ENCODE data around the gene RNF186. TPM values are rescaled to one million over a fixed set of nuclear protein-coding genes. Genes with fewer than 3 reads are reported as not detected.

The RNF186 gene
- polyA plus RNA-seq, 1 donor from 2014 or later: not detected

DNA sequence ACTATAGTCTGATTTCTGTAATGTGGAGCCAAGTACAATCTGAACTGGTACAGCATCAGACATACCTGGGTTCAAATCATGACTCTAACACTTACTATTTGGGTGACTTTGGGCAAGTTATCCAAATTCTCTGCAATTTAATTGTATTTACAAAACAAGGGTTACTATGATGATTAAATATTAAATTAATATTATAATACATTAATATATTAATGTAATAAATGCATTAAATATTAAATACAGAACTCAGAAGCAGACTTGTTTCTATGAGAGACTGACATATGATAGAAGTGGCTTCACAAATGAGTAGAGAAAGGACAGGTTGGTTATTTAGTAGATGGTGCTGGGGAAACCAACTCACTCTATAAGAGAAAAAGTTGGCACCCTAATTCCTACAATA lies 39.8 kb upstream of the RNF186 start:
- Histone ChIP-seq H3K9ac (ENCODE audit: low read length) (no peak overlapping the region), H3F3A (ENCODE audit: insufficient read depth, low read length, poor library complexity, severe bottlenecking) (no peaks in the 10 kb centered on the region), H3K9me3 (ENCODE audit: low read length) (no peaks in the 10 kb centered on the region), H2AFZ (ENCODE audit: low read depth, low read length) (no peak overlapping the region), H4K20me1 (ENCODE audit: insufficient read depth) (no peaks in the 10 kb centered on the region), H3K27ac (ENCODE audit: low read length) (no peak overlapping the region), H3K36me3 (ENCODE audit: insufficient read depth, low read length) (no peaks in the 10 kb centered on the region), H3K9me2 (ENCODE audit: insufficient read depth, low read length) (no peaks in the 10 kb centered on the region), H3K4me3 (ENCODE audit: low read length) (no peak overlapping the region), H3K79me2 (replicated peaks; ENCODE audit: insufficient read depth, low read length) (no peaks in the 10 kb centered on the region), H3K27me3 (ENCODE audit: insufficient read depth, low read depth, low read length) (no peaks in the 10 kb centered on the region), H3K4me2 (ENCODE audit: low read length) (no peak overlapping the region)
- TF ChIP-seq EP300 (conservative IDR thresholded peaks at IDR 0.05; ENCODE audit: poor library complexity, severe bottlenecking) (no peak), SMC3 (conservative IDR thresholded peaks at IDR 0.05; ENCODE audit: poor library complexity) (no peak), MXI1 (conservative IDR thresholded peaks at IDR 0.05; ENCODE audit: poor library complexity, severe bottlenecking) (no peak), EZH2 (IDR thresholded peaks at IDR 0.05; ENCODE audit: borderline replicate concordance, insufficient read depth, low read length, poor library complexity, severe bottlenecking) (no peak), RAD21 (conservative IDR thresholded peaks at IDR 0.05) (no peak), POLR2AphosphoS5 (IDR thresholded peaks at IDR 0.05) (no peak), TAF1 (IDR thresholded peaks at IDR 0.05; ENCODE audit: low read depth) (no peak)
- TF ChIP-seq, protein P1, sequence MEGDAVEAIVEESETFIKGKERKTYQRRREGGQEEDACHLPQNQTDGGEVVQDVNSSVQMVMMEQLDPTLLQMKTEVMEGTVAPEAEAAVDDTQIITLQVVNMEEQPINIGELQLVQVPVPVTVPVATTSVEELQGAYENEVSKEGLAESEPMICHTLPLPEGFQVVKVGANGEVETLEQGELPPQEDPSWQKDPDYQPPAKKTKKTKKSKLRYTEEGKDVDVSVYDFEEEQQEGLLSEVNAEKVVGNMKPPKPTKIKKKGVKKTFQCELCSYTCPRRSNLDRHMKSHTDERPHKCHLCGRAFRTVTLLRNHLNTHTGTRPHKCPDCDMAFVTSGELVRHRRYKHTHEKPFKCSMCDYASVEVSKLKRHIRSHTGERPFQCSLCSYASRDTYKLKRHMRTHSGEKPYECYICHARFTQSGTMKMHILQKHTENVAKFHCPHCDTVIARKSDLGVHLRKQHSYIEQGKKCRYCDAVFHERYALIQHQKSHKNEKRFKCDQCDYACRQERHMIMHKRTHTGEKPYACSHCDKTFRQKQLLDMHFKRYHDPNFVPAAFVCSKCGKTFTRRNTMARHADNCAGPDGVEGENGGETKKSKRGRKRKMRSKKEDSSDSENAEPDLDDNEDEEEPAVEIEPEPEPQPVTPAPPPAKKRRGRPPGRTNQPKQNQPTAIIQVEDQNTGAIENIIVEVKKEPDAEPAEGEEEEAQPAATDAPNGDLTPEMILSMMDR (IDR thresholded peaks at IDR 0.05; ENCODE audit: poor library complexity, severe bottlenecking): no peak
- TF ChIP-seq, protein P2, sequence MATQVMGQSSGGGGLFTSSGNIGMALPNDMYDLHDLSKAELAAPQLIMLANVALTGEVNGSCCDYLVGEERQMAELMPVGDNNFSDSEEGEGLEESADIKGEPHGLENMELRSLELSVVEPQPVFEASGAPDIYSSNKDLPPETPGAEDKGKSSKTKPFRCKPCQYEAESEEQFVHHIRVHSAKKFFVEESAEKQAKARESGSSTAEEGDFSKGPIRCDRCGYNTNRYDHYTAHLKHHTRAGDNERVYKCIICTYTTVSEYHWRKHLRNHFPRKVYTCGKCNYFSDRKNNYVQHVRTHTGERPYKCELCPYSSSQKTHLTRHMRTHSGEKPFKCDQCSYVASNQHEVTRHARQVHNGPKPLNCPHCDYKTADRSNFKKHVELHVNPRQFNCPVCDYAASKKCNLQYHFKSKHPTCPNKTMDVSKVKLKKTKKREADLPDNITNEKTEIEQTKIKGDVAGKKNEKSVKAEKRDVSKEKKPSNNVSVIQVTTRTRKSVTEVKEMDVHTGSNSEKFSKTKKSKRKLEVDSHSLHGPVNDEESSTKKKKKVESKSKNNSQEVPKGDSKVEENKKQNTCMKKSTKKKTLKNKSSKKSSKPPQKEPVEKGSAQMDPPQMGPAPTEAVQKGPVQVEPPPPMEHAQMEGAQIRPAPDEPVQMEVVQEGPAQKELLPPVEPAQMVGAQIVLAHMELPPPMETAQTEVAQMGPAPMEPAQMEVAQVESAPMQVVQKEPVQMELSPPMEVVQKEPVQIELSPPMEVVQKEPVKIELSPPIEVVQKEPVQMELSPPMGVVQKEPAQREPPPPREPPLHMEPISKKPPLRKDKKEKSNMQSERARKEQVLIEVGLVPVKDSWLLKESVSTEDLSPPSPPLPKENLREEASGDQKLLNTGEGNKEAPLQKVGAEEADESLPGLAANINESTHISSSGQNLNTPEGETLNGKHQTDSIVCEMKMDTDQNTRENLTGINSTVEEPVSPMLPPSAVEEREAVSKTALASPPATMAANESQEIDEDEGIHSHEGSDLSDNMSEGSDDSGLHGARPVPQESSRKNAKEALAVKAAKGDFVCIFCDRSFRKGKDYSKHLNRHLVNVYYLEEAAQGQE (IDR thresholded peaks at IDR 0.05; ENCODE audit: borderline replicate concordance): no peak

DNA sequence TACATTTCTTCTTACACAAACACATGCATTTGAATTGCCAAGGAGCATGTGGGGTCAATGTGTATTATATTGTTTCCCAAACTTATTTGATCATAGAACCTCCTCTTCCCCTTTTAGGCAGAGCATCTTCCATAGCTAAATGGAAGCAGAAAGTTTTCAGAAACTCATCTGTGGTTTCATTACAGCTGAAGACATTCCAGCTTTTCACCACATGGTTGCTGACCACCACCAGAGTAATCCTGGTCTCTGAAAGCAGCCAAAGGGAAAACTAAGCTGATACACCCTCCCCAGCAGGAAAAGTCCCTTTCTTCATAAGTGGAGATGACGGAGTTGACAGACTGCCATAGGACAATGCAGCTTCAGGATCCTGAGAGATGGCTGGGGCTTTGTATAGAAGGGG lies 37.0 kb upstream of the RNF186 start:
- Histone ChIP-seq H3K9ac (ENCODE audit: low read length) (no peak overlapping the region), H3K4me2 (ENCODE audit: low read length) (no peak overlapping the region), H3K36me3 (ENCODE audit: insufficient read depth, low read length) (no peaks in the 10 kb centered on the region), H3K27me3 (ENCODE audit: insufficient read depth, low read depth, low read length) (no peaks in the 10 kb centered on the region), H3F3A (ENCODE audit: insufficient read depth, low read length, poor library complexity, severe bottlenecking) (no peaks in the 10 kb centered on the region), H3K27ac (ENCODE audit: low read length) (no peak overlapping the region), H2AFZ (ENCODE audit: low read depth, low read length) (no peak overlapping the region), H4K20me1 (ENCODE audit: insufficient read depth) (no peaks in the 10 kb centered on the region), H3K9me3 (ENCODE audit: low read length) (no peaks in the 10 kb centered on the region), H3K4me3 (ENCODE audit: low read length) (no peak overlapping the region), H3K9me2 (ENCODE audit: insufficient read depth, low read length) (no peaks in the 10 kb centered on the region), H3K79me2 (replicated peaks; ENCODE audit: insufficient read depth, low read length) (no peaks in the 10 kb centered on the region)
- TF ChIP-seq TAF1 (IDR thresholded peaks at IDR 0.05; ENCODE audit: low read depth) (no peak), RAD21 (conservative IDR thresholded peaks at IDR 0.05) (no peak), SMC3 (conservative IDR thresholded peaks at IDR 0.05; ENCODE audit: poor library complexity) (no peak), MXI1 (conservative IDR thresholded peaks at IDR 0.05; ENCODE audit: poor library complexity, severe bottlenecking) (no peak), EP300 (conservative IDR thresholded peaks at IDR 0.05; ENCODE audit: poor library complexity, severe bottlenecking) (no peak), EZH2 (IDR thresholded peaks at IDR 0.05; ENCODE audit: borderline replicate concordance, insufficient read depth, low read length, poor library complexity, severe bottlenecking) (no peak), POLR2AphosphoS5 (IDR thresholded peaks at IDR 0.05) (no peak)
- TF ChIP-seq, protein P1 (IDR thresholded peaks at IDR 0.05; ENCODE audit: poor library complexity, severe bottlenecking): no peak
- TF ChIP-seq, protein P2 (IDR thresholded peaks at IDR 0.05; ENCODE audit: borderline replicate concordance): no peak

Data from neural cell (in vitro differentiated cells).